ENCODE measurements around the gene ARMC3. TPM values are rescaled to one million over a fixed set of nuclear protein-coding genes. Genes with fewer than 3 reads are reported as not detected.

The ARMC3 gene
- total RNA-seq, 2 donors from 2014 or later = not detected

DNA sequence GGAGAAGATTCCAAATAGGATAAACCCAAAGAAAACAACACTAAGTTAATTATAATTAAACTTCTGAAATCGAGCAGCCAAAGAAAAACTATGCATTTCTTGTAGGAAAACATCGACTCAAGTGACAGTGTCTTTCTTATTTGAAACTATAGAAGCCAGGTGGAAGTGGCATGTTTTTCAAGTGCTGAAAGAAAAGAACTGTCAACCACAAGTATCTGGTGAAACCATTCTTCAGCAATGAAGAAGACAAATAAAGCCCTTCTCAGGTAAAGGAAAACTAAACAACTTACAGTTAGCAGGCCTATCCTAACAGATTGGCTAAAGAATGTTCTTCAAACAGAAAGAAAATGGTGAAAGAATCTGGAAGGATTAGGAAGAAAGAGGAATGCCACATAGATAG, 96.1 kb downstream of the ARMC3 start:
- DNase-seq (ENCODE audit: low spot score) = no peak
- Mint-ChIP-seq H3K4me1 (ENCODE audit: low read depth in 2 of 2) (no peaks in the 10 kb centered on the region), H3K36me3 (peaks cover 20% of the 10 kb centered on the region), H3K4me3 (no peak overlapping the region), H3K27me3 (peaks cover 35 to 72% of the 10 kb centered on the region in 2 donors), H3K27ac (no peak overlapping the region), H3K9me3 (peaks cover 8% of the 10 kb centered on the region)
- ATAC-seq = no peak

DNA sequence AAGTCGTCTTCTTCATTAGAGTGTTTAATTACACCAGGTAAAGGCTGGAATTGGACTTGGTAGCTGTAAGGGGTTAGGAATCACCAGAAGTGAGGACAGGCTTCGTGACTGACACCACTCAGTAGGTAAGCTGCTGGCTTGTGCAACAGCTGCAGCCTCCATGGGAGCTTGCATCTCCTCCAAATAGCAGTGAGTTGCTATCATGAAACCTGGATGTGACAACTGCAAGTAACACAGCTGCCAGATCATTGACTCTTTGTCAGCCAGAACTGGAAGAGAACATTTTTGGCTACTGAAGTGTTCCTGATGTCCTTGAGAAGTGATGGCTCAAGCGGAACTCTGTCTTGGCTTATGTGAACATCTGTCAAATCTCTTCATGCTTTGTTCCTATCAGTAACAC, 103.5 kb downstream of the ARMC3 start:
- DNase-seq (ENCODE audit: low spot score) (no peak), ATAC-seq (no peak)
- Mint-ChIP-seq H3K27me3 (peaks cover 40 to 71% of the 10 kb centered on the region in 2 donors), H3K27ac (no peak overlapping the region), H3K36me3 (no peaks in the 10 kb centered on the region), H3K9me3 (no peaks in the 10 kb centered on the region), H3K4me3 (no peak overlapping the region), H3K4me1 (ENCODE audit: low read depth in 2 of 2) (no peaks in the 10 kb centered on the region)

DNA sequence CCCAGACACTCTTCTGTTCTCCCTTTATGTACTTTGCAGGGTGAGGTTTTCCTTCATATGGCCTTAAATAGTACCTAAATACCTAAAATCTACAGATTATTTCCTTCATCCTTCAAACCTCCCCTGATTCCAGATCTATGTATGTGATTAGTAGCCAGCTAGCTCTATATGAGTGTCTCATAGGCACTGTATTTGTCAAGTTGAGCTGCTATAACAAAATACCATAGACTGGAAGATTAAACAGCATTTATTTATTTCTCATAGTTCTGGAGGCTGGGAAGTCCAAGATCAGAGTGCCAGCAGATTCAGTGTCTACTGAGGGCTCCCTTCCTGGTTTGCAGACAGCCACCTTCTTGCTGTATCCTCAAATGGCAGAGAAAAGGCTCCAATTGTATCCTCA, 106.9 kb downstream of the ARMC3 start:
- no peak for ATAC-seq
- H3K36me3 Mint-ChIP-seq = no peaks in the 10 kb centered on the region
- H3K9me3 Mint-ChIP-seq = no peaks in the 10 kb centered on the region
- no peaks in the 10 kb centered on the region for H3K4me1 Mint-ChIP-seq (ENCODE audit: low read depth in 2 of 2)
- no peak overlapping the region for H3K27ac Mint-ChIP-seq
- peaks cover 41 to 47% of the 10 kb centered on the region in 2 donors for H3K27me3 Mint-ChIP-seq
- no peak for DNase-seq (ENCODE audit: low spot score)
- no peak overlapping the region for H3K4me3 Mint-ChIP-seq

DNA sequence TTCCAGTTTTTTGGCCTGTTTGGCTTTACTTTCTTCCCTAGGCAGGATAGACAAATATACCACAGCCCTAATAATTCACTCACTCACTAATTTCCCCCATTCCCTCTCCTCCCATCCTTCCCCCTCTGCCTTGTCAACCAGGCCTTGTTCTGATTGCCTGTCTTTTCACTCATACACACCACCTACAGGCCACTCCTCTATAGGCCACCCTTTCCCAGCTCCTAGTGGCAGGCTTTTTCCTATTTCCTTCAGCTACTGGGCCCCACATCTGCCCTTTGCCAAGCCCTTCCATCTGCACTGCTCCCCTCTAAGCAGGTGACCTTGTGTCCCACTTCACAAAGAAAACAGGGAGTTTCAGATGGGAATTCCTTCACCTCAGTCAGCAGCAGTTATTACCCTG, 107.7 kb downstream of the ARMC3 start:
- no peaks in the 10 kb centered on the region for H3K9me3 Mint-ChIP-seq
- ATAC-seq (no peak), DNase-seq (ENCODE audit: low spot score) (no peak)
- no peaks in the 10 kb centered on the region for H3K4me1 Mint-ChIP-seq (ENCODE audit: low read depth in 2 of 2)
- no peaks in the 10 kb centered on the region for H3K36me3 Mint-ChIP-seq
- no peak overlapping the region for H3K4me3 Mint-ChIP-seq
- H3K27ac Mint-ChIP-seq = no peak overlapping the region
- peaks cover 41% of the 10 kb centered on the region in 2 donors for H3K27me3 Mint-ChIP-seq

DNA sequence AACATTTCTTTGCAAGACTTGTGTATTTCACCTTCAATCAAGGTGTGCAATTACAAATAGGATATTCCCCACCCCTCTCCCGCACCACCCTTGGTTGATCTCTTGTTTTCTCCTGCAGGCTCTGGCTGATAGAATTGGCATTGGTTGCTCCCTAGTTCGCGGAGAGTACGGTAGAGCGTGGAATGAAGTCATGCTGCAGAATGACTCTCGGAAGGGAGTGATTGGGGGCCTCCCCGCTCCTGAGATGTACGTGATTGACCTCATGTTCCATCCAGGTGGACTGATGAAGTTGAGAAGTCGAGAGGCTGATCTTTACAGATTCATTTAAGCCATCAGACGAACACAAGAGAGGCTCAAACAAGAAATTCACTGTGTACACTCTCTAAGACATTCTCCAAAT, 109.3 kb downstream of the ARMC3 start:
- Mint-ChIP-seq H3K27ac (no peak overlapping the region), H3K27me3 (peaks cover 32 to 35% of the 10 kb centered on the region in 2 donors), H3K4me3 (no peak overlapping the region), H3K4me1 (ENCODE audit: low read depth in 2 of 2) (no peaks in the 10 kb centered on the region), H3K9me3 (no peaks in the 10 kb centered on the region), H3K36me3 (no peaks in the 10 kb centered on the region)
- DNase-seq (ENCODE audit: low spot score) (no peak), ATAC-seq (no peak)

DNA sequence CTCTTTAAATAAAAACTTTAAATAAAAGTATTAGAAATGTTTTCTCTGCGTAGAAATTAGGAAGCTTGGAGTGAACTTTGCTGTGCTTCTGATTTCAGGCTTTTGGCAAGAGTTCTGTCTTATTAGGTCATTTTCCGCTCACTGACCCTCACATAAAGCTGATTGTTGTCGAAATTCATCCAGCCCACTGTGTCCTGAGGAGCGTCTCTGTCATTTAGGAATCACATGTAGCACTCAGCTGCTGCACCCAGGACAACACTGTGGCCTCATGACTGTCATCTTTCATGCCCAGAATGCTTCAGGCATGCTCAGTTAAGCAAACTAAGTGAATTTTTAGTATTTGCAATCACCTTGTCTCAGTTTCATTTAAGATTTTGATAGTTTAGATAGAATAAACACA, 109.7 kb downstream of the ARMC3 start:
- H3K27ac Mint-ChIP-seq = no peak overlapping the region
- H3K36me3 Mint-ChIP-seq = no peaks in the 10 kb centered on the region
- DNase-seq (ENCODE audit: low spot score) (no peak), ATAC-seq (no peak)
- no peak overlapping the region for H3K4me3 Mint-ChIP-seq
- H3K27me3 Mint-ChIP-seq = peaks cover 32 to 38% of the 10 kb centered on the region in 2 donors
- H3K9me3 Mint-ChIP-seq = no peaks in the 10 kb centered on the region
- no peaks in the 10 kb centered on the region for H3K4me1 Mint-ChIP-seq (ENCODE audit: low read depth in 2 of 2)

DNA sequence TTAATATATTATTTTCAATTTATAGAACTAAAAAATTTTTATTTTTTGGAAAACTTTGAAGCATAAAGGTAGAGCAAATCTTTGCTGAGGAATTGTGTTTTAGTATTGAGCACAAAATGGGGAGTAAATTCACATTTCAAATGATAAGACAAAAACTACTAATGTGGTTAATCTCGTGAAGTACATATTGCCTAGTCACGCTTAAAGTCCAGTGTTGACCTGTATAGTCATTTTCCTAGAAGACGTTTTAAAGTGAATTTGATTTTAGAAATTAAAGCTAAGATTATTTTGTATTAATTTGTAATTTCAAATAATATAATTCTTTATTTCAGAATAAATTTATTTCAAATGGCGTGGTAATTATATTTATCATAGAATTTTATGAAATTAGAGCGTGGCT, 110.3 kb downstream of the ARMC3 start:
- H3K4me3 Mint-ChIP-seq = no peak overlapping the region
- H3K9me3 Mint-ChIP-seq = no peaks in the 10 kb centered on the region
- no peaks in the 10 kb centered on the region for H3K36me3 Mint-ChIP-seq
- ATAC-seq = no peak
- H3K27ac Mint-ChIP-seq = no peak overlapping the region
- no peak for DNase-seq (ENCODE audit: low spot score)
- H3K27me3 Mint-ChIP-seq = peaks cover 29 to 40% of the 10 kb centered on the region in 2 donors
- H3K4me1 Mint-ChIP-seq (ENCODE audit: low read depth in 2 of 2) = no peaks in the 10 kb centered on the region

DNA sequence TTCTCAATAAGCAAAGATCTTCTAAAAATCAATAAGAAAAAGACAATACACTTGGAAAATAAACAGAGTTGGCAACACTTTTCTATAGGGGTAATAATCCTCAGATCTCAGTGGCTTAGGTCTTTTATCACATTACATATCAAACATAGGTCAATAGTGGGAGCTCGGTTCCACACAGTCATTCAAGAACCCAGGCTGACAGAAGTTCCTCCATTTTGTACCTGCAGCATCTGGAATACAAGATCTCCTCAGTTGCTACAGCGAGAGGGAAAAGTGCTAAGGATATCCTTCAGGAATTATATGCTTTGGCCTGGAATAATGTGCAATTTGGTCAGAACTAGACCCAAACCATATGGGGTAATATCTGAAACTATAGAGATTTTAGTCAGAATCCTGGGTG, 112.1 kb downstream of the ARMC3 start:
- Mint-ChIP-seq H3K9me3 (no peaks in the 10 kb centered on the region), H3K27me3 (peaks cover 15 to 34% of the 10 kb centered on the region in 2 donors), H3K36me3 (no peaks in the 10 kb centered on the region), H3K27ac (no peak overlapping the region), H3K4me1 (ENCODE audit: low read depth in 2 of 2) (no peaks in the 10 kb centered on the region), H3K4me3 (no peak overlapping the region)
- ATAC-seq = no peak
- DNase-seq (ENCODE audit: low spot score) = no peak

DNA sequence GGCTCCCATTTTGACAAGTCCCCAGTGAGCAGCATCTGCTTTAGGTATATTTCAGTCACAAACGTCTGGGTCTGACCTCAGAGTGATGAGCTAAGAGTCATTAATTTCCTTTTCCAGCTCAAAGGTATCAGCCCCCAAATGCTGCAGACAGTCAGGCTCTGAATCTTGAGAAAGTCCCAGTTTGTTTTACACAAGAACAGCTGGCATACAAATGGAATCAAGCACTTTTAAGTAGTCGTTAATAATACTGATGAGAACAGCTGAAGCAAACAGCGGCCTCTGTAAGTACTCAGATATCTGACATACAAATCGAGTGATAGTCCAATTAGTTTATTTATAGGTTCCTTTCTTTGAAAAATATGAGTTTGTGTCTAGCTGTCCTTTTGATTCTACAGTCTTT, 118.2 kb downstream of the ARMC3 start:
- Mint-ChIP-seq H3K4me1 (ENCODE audit: low read depth in 2 of 2) (no peaks in the 10 kb centered on the region), H3K27ac (no peak overlapping the region), H3K36me3 (no peaks in the 10 kb centered on the region), H3K27me3 (peaks cover 20 to 22% of the 10 kb centered on the region in 2 donors), H3K9me3 (no peaks in the 10 kb centered on the region), H3K4me3 (no peak overlapping the region)
- no peak for DNase-seq (ENCODE audit: low spot score)
- no peak for ATAC-seq

DNA sequence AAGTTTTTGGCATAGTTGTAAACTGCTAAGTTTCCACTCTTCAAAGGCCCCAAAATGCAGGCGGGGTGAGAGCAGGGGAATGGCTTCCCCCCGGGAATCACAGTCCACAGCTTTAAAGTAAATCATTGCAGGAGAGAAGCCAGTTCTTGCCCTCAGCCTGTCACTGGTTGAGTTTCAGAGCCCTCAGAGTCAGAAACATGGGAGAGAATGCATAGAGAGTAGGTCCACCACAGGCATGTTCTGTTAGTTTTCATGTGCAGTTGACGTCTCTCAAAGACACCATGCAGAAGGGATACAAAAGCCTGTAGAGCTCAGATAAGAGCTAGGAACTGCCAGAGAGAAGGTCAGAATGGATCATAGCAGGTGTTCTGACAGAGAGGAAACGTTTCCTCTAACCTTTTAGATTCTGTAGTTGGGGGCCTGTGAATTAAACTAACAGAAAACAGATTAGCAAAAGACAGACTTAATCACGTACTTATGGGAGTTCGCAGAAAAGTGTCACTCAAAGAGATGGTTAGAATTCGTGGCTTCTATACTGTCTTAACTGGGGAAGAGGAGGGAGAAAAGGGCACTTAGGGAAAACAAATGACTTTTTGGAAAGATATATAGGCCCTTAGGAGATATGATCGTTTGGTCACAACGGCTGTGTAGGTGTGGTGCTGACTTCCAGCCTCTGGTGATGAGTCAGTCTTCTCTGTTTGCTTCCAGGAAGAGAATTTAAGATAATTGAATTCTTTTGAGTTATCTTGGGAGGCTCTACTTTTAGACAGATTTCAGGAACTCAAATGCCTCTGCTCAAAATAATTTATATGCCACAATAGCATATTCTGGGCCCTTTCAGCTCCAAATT, 119.6 kb downstream of the ARMC3 start:
- Mint-ChIP-seq H3K4me3 (no peak overlapping the region), H3K9me3 (no peaks in the 10 kb centered on the region), H3K4me1 (ENCODE audit: low read depth in 2 of 2) (no peaks in the 10 kb centered on the region), H3K27ac (no peak overlapping the region), H3K36me3 (no peaks in the 10 kb centered on the region), H3K27me3 (peaks cover 19 to 33% of the 10 kb centered on the region in 2 donors)
- ATAC-seq (no peak), DNase-seq (ENCODE audit: low spot score) (no peak)

DNA sequence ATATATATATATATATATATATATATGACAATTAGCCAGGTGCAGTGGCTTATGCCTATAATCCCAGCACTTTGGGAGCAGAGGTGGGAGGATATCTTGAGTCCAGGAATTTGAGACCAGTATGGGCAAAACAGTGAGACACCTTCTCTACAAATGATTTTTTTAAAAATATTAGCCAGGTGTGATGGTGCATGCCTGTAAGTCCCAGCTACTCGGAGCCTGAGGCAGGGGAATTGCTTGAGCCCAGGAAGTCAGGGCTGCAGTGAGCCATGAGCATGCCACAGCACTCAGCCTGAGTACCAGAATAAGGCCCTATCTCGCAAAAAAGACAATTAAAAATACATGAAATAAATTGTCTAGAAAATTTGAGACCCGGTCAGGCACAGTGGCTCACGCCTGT, 120.3 kb downstream of the ARMC3 start:
- Mint-ChIP-seq H3K4me3 (no peak overlapping the region), H3K36me3 (no peaks in the 10 kb centered on the region), H3K27ac (no peak overlapping the region), H3K4me1 (ENCODE audit: low read depth in 2 of 2) (no peaks in the 10 kb centered on the region), H3K9me3 (no peaks in the 10 kb centered on the region), H3K27me3 (peaks cover 16 to 38% of the 10 kb centered on the region in 2 donors)
- ATAC-seq = no peak
- DNase-seq (ENCODE audit: low spot score) = no peak

DNA sequence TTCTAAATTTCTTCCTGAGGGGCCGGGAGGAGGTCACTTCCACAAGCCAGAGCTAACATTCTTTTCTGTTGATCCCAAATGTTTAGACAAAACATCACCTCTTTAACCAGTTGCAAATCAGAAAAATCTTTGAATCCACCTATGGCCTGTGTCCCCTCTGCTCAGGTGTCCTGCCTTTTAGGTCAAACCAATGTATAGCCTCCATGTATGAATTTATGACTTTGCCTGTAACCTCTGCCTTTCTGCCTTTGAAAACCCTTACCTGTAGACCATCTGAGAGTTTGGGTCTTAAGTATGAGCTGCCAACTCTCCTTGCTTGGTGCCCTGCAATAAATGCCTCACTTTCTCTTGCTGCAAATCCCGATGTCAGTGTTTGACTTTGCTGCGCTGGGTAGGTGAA, 123.4 kb downstream of the ARMC3 start:
- Mint-ChIP-seq H3K36me3 (no peaks in the 10 kb centered on the region), H3K27ac (no peak overlapping the region), H3K27me3 (peaks cover 15 to 48% of the 10 kb centered on the region in 2 donors), H3K4me3 (no peak overlapping the region), H3K9me3 (no peaks in the 10 kb centered on the region), H3K4me1 (ENCODE audit: low read depth in 2 of 2) (no peaks in the 10 kb centered on the region)
- no peak for DNase-seq (ENCODE audit: low spot score)
- ATAC-seq = no peak

DNA sequence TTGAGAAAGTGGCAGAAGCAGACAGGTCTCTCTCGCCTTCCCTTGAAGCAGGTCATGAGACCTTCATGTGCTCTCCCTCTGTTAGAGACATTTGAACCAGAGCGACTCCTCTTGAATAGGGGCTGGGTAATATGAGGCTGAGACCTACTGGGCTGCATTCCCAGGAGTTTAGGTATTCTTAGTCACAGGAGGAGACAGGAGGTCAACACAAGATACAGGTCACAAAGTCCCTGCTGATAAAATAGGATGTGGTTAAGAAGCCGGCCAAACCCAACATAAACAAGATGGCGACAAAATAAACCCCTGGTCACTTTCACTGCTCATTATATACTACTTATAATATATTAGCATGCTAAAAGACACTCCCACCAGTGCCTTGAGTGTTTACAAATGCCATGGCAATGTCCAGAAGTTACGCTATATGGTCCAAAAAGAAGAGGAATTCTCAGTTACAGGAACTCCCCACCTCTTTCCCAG, 124.0 kb downstream of the ARMC3 start:
- H3K4me3 Mint-ChIP-seq = no peak overlapping the region
- ATAC-seq = no peak
- H3K9me3 Mint-ChIP-seq = no peaks in the 10 kb centered on the region
- no peaks in the 10 kb centered on the region for H3K4me1 Mint-ChIP-seq (ENCODE audit: low read depth in 2 of 2)
- no peak for DNase-seq (ENCODE audit: low spot score)
- H3K27ac Mint-ChIP-seq = no peak overlapping the region
- no peaks in the 10 kb centered on the region for H3K36me3 Mint-ChIP-seq
- peaks cover 21 to 53% of the 10 kb centered on the region in 2 donors for H3K27me3 Mint-ChIP-seq

DNA sequence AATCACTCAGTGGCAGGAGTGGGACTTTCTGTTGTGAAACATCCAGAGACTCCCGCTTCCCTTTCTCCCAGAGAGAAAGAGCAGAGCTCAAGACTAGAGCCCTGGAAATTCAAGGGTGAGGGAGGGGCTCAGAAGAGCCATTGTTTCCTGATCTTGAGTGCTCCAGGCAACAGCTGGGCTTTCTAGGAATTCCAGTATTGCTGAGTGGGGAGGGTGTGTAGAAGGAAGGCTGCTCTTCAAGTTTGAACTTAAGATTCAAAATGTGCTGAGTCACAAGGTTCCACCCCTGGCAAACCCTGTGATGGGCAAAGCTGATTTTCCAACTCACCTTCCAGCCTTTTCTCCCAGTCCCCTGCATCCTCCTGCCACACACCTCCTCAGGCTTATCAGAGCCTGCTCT, 125.2 kb downstream of the ARMC3 start:
- Mint-ChIP-seq H3K4me1 (ENCODE audit: low read depth in 2 of 2) (no peaks in the 10 kb centered on the region), H3K9me3 (no peaks in the 10 kb centered on the region), H3K36me3 (no peaks in the 10 kb centered on the region), H3K27ac (no peak overlapping the region), H3K27me3 (peaks cover 18 to 46% of the 10 kb centered on the region in 2 donors), H3K4me3 (no peak overlapping the region)
- DNase-seq (ENCODE audit: low spot score) (no peak), ATAC-seq (no peak)
